Chondrocyte (in vitro differentiated cells): Measurements from ENCODE around the gene ADARB1. TPM values are rescaled to one million over a fixed set of nuclear protein-coding genes. Genes with fewer than 3 reads are reported as not detected.

Experiments
- DNase-seq: peaks from one replicate; pipeline ENCODE4 v3.0.0; 2021; ENCODE audit warnings: mixed read lengths, low spot score
- H3K27ac Mint-ChIP-seq: one replicate; pipeline ENCODE4 v1.8.0; 2021; ENCODE audit warnings: mild to moderate bottlenecking, moderate library complexity, mixed read lengths; ENCODE audit not compliant: unreplicated experiment
- H3K27me3 Mint-ChIP-seq: 2 replicates; pipeline ENCODE4 v1.8.0; 2021; ENCODE audit warnings: low read depth, mixed read lengths
- H3K36me3 Mint-ChIP-seq: 2 replicates; pipeline ENCODE4 v1.8.0; 2021; ENCODE audit warnings: low read depth, mixed read lengths
- H3K4me1 Mint-ChIP-seq: 2 replicates; pipeline ENCODE4 v1.8.0; 2021; ENCODE audit warnings: low read depth, mild to moderate bottlenecking, mixed read lengths
- H3K4me3 Mint-ChIP-seq: one replicate; pipeline ENCODE4 v1.8.0; 2021; ENCODE audit warnings: mild to moderate bottlenecking, moderate library complexity, mixed read lengths; ENCODE audit not compliant: unreplicated experiment
- H3K9me3 Mint-ChIP-seq: 2 replicates; pipeline ENCODE4 v1.8.0; 2021; ENCODE audit warnings: low read depth, mixed read lengths
- total RNA-seq: library from RNA; stranded (reverse); gene quantifications from 3 replicates; pipeline ENCODE4 v1.2.1, GENCODE V29; 2021
- TF ChIP-seq, protein P1 (sequence below): fragments of 200-600 bp; sonication (generic); IDR thresholded peaks from 2 replicates; pipeline ENCODE4 v1.5.0; 2021; ENCODE audit warnings: antibody characterized with exemption, mild to moderate bottlenecking, moderate library complexity

The ADARB1 gene
- total RNA-seq, 1 donor from 2014 or later = 92.8 TPM

DNA sequence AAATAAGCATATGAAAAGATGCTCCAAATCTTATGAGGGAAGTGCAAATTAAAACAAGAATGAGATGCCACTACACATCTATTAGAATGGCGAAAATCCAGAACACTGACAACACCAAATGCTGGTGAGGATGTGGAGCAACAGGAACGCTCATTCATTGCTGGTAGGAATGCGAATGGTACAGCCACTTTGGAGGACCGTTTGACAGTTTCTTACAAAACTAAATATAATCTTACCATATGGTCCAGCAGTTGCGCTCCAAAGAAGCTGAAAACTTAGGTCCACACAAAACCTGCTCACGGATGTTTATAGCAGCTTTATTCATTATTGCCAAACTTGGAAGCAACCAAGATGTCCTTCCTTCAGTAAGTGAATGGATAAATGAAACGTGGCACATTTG, 163.0 kb downstream of the ADARB1 start:
- DNase-seq = no peak
- peaks cover 10% of the 10 kb centered on the region for H3K36me3 Mint-ChIP-seq
- peaks cover 35% of the 10 kb centered on the region for H3K9me3 Mint-ChIP-seq
- no peaks in the 10 kb centered on the region for H3K4me1 Mint-ChIP-seq
- no peak overlapping the region for H3K27ac Mint-ChIP-seq
- H3K4me3 Mint-ChIP-seq = no peak overlapping the region
- peaks cover 1% of the 10 kb centered on the region for H3K27me3 Mint-ChIP-seq
- TF ChIP-seq, protein P1, sequence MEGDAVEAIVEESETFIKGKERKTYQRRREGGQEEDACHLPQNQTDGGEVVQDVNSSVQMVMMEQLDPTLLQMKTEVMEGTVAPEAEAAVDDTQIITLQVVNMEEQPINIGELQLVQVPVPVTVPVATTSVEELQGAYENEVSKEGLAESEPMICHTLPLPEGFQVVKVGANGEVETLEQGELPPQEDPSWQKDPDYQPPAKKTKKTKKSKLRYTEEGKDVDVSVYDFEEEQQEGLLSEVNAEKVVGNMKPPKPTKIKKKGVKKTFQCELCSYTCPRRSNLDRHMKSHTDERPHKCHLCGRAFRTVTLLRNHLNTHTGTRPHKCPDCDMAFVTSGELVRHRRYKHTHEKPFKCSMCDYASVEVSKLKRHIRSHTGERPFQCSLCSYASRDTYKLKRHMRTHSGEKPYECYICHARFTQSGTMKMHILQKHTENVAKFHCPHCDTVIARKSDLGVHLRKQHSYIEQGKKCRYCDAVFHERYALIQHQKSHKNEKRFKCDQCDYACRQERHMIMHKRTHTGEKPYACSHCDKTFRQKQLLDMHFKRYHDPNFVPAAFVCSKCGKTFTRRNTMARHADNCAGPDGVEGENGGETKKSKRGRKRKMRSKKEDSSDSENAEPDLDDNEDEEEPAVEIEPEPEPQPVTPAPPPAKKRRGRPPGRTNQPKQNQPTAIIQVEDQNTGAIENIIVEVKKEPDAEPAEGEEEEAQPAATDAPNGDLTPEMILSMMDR = no peak

DNA sequence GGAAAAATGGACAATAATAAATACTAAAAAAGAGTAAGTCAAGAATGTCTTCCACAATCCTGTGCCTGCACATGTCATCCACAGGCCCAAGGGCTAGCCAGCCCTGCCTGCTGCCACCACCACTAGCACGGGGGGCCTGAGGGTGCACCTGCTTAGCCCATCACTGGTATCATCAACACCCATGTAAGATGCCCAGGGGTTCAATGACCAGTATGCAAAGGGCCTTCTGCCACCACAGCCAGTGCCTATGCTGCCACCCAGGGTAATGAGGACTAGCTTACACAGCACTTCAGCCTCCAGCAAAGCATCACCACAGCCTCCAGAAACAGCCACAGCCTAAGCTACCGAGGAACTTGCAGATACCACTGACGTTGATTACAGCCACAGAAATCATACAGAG, 167.0 kb downstream of the ADARB1 start:
- H3K36me3 Mint-ChIP-seq = peaks cover 18% of the 10 kb centered on the region
- no peak overlapping the region for H3K4me3 Mint-ChIP-seq
- no peak for DNase-seq
- no peaks in the 10 kb centered on the region for H3K4me1 Mint-ChIP-seq
- TF ChIP-seq, protein P1 = no peak
- H3K27me3 Mint-ChIP-seq = peaks cover 1% of the 10 kb centered on the region
- no peak overlapping the region for H3K27ac Mint-ChIP-seq
- H3K9me3 Mint-ChIP-seq = peaks cover 48% of the 10 kb centered on the region

DNA sequence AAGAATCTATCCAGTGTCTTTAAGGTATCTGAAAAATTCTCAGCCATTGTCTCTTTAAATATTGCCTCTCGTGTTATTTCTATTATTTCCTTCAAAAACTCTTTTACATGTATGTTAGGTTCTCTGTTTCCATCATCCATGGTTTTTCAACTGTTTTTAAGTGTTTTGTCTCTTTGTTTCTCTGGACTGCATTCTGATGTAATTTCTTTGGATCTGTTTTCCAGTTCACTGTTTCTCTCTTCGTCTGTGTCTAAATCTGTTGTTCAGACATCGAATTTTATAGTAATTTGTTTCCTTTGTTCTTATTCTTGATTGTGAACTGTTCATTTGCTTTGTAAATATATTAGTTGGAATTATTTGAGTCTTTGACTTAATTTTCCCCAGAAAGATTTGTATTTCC, 169.2 kb downstream of the ADARB1 start:
- Mint-ChIP-seq H3K4me3 (no peak overlapping the region), H3K9me3 (peaks cover 38% of the 10 kb centered on the region), H3K4me1 (peaks cover 2% of the 10 kb centered on the region), H3K36me3 (peaks cover 16% of the 10 kb centered on the region), H3K27me3 (peaks cover 7% of the 10 kb centered on the region), H3K27ac (no peak overlapping the region)
- TF ChIP-seq, protein P1 = no peak
- no peak for DNase-seq

DNA sequence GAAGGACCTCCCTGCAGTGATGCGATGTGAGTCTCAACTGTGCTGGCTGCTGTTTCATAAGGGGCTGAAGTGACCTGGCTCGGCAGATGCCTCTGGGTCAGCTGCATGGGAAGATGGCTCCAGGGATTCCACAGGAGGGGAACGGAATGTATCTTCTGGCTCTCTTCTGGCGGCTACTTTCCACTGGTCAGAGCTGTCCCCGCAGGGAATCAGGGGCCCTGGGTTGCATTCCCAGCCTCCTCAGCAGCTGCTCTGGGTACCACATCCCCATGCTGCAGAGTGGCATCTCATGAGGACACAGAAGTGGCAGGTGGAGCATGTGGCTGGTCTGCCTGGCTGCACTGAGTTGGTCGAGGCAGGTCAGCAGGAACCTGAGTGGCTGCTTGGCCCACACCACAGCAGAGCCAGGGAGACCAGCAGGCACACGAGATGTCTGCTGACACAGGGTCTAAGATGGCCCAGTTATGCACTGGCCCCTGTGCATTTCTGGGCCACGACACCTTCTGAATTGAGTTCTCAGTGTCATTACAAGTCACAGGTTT, 170.5 kb downstream of the ADARB1 start:
- TF ChIP-seq, protein P1 = no peak
- no peak for DNase-seq
- H3K27me3 Mint-ChIP-seq = peaks cover 7% of the 10 kb centered on the region
- H3K4me3 Mint-ChIP-seq = no peak overlapping the region
- no peak overlapping the region for H3K27ac Mint-ChIP-seq
- H3K4me1 Mint-ChIP-seq = peaks cover 6% of the 10 kb centered on the region
- peaks cover 31% of the 10 kb centered on the region for H3K9me3 Mint-ChIP-seq
- peaks cover 15% of the 10 kb centered on the region for H3K36me3 Mint-ChIP-seq

DNA sequence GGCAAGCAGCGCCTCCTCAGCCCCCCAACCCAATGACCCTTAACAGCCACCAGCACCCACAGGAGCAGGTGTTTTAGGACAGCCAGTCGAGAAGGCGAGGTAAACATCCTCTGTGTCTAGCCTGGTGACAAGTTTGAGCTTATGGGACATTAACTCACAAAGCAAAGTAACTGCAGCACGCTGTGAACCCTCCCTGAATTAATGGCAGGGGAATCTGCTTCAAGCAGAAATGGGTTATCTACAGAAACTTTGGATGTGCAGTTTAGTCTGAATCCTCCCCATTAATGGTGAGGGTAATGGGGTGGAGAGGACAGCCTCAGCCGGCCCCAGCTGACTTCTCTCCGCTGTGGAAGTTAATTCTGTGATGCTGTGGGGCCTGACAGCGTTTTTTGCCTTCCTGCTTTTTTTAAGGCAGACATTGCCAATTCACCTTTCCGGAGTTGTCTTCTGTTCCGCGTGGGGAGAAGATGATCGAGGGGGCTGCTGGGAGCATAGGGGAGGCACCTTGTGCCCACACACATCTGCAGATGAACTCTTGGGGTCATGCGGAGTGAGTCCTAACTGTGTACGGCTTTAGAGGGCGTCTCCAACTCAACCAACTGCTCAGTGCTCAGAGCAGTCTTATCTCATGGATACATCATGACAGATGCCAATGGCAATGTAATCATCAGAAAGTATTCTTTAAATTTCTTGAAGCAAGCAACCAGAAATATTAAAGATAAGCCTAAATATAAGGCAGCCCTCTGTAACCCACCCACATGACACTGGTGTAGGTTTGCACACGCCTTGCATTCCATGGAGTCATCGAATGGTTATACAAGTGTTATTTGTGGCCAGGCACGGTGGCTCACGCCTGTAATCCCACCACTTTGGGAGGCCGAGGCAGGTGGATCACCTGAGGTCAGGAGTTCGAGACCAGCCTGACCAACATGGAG, 172.3 kb downstream of the ADARB1 start:
- TF ChIP-seq, protein P1 = no peak
- DNase-seq = no peak
- Mint-ChIP-seq H3K4me3 (no peak overlapping the region), H3K36me3 (peaks cover 14% of the 10 kb centered on the region), H3K27ac (no peak overlapping the region), H3K4me1 (peaks cover 6% of the 10 kb centered on the region), H3K9me3 (peaks cover 25% of the 10 kb centered on the region), H3K27me3 (peaks cover 6% of the 10 kb centered on the region)
